Epithelial cell of esophagus (primary cell): ENCODE measurements around the gene WASF1.

ENCODE experiments used
- DNase-seq: peaks from one replicate; pipeline ENCODE4 v3.0.0; 2010; ENCODE audit warnings: low read depth
- H3K4me3 ChIP-seq: 2 replicates; pipeline ENCODE4 v1.5.1; 2011; ENCODE audit warnings: mild to moderate bottlenecking, low read length, control low read depth
- CTCF ChIP-seq: IDR thresholded peaks from 2 replicates; pipeline ENCODE4 v1.5.1; 2011; ENCODE audit warnings: low read depth, mild to moderate bottlenecking, low read length, control low read depth, inconsistent platforms; ENCODE audit not compliant: insufficient read depth; ENCODE audit errors: missing control alignments

WASF1 gene

DNA sequence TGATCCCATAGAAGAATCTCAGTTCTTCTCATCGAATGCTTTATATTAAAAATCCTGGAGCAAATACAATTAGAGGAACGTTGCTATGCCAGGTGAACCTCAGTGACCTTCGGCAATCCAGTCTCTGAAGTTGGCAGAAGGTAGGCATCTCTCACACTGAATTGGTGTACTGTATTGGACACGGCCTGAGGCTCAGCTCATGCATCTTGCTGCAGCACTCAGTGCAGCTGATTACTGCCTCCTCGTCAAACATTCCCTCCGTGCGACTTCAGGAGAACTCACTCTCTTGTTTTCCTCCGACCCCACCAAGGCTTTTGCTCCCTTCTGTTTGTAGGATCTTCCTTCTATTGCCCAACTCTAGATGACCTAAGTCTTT is 110.9 kb downstream of the WASF1 start:
- H3K4me3 ChIP-seq, result no peak overlapping the region
- no peak for DNase-seq
- no peak for TF ChIP-seq CTCF

GRCh38 chr6:110067837-110068591 is 111.5 kb downstream of the WASF1 start:
- no peak overlapping the region for H3K4me3 ChIP-seq
- DNase-seq, result no peak
- no peak for TF ChIP-seq CTCF

DNA sequence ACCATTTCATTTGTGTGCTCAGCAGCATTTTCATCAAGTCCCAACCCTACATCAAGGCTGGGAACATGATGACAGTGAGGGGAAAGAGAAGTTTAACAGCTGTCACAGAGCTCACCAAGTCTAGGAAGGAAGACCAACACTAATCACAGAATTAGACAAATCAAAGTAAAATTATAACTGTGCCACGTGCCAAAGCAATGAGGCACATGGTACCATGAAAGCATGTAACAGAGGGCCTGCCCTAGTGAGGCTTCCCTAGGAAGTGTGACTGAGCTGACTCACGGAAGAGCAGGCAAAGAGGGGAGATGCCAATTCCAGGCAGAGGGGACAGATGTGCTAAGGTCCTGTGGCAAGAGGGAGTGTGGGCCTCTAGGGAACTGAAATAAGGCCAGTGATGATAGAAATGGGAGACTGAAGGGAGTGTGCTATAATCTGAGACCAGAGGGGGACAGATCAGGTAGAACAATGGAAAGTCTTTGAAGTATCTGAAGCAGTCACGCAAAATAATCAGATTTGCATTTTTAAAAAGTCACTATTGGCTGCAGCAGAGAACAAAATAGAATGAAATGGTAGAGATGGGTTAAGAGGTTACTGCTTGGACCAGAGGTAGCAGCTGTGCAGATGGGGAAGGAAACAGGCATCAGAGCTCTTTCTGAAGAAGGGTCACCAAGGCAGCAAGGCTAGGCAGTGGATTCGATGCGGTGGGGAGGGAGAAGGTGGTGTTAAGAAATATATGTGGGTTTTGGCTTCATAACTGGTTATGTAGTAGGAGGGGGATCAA is 114.5 kb downstream of the WASF1 start:
- no peak for TF ChIP-seq CTCF
- H3K4me3 ChIP-seq, result no peak overlapping the region
- DNase-seq, result no peak

- TF ChIP-seq CTCF, result no peak
- DNase-seq, result no peak
- H3K4me3 ChIP-seq, result no peak overlapping the region
Observed at GRCh38 chr6:110063594-110064263, 115.7 kb downstream of the WASF1 start.

GRCh38 chr6:110055387-110055735 is 124.1 kb downstream of the WASF1 start:
- no peak overlapping the region for H3K4me3 ChIP-seq
- DNase-seq, result no peak
- TF ChIP-seq CTCF, result no peak

GRCh38 chr6:110054664-110055386 is 124.6 kb downstream of the WASF1 start:
- no peak for TF ChIP-seq CTCF
- no peak overlapping the region for H3K4me3 ChIP-seq
- DNase-seq, result no peak
